Epithelial cell of proximal tubule (primary cell): ENCODE measurements around the gene TBC1D8. TPM values are rescaled to one million over a fixed set of nuclear protein-coding genes. Genes with fewer than 3 reads are reported as not detected.
"Not testable (repeated sequence)": the region's sequence is repeated elsewhere in the genome, so short reads cannot be mapped to it uniquely, and the experiment has no call there.

Experiments used
- DNase-seq: peaks from one replicate; pipeline ENCODE4 v3.0.0-alpha.2; 2011; ENCODE audit warnings: low read depth
- H3K4me3 ChIP-seq: 2 replicates; pipeline ENCODE4 v1.5.1; 2011; ENCODE audit warnings: low read depth, mild to moderate bottlenecking, low read length
- total RNA-seq: library from RNA; depleted of rRNA; stranded (reverse); fragments of >200 nt; gene quantifications from 2 replicates; pipeline ENCODE4 v1.2.3, GENCODE V29; 2015
- TF ChIP-seq, protein P1 (sequence below): conservative IDR thresholded peaks from 2 replicates; pipeline ENCODE4 v1.5.1; 2012; ENCODE audit warnings: low read depth, mild to moderate bottlenecking, low read length

Gene TBC1D8
- total RNA-seq, 1 donor from 2014 or later, result 20.5 TPM

DNA sequence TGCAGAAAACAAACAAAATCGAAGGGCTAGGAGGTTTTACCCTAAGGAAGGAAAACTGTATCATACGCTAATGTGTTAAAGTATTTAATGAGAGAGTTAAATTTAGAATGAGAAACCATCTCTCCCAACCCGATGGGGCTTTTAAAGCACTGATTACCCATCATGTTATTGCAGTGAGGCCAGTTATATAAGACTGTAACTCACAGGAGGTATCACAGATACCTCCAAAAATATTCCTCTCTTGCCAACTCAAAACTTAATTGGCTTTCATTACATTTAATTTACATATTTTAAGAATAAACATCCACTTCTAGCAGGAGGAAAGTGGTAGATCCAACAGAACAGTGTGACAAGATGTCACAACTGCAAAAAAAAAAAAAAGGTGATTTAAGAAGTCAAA is 92.8 kb downstream of the TBC1D8 start:
- no peak for DNase-seq
- H3K4me3 ChIP-seq, result no peak overlapping the region
- TF ChIP-seq, protein P1, sequence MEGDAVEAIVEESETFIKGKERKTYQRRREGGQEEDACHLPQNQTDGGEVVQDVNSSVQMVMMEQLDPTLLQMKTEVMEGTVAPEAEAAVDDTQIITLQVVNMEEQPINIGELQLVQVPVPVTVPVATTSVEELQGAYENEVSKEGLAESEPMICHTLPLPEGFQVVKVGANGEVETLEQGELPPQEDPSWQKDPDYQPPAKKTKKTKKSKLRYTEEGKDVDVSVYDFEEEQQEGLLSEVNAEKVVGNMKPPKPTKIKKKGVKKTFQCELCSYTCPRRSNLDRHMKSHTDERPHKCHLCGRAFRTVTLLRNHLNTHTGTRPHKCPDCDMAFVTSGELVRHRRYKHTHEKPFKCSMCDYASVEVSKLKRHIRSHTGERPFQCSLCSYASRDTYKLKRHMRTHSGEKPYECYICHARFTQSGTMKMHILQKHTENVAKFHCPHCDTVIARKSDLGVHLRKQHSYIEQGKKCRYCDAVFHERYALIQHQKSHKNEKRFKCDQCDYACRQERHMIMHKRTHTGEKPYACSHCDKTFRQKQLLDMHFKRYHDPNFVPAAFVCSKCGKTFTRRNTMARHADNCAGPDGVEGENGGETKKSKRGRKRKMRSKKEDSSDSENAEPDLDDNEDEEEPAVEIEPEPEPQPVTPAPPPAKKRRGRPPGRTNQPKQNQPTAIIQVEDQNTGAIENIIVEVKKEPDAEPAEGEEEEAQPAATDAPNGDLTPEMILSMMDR, result no peak

DNA sequence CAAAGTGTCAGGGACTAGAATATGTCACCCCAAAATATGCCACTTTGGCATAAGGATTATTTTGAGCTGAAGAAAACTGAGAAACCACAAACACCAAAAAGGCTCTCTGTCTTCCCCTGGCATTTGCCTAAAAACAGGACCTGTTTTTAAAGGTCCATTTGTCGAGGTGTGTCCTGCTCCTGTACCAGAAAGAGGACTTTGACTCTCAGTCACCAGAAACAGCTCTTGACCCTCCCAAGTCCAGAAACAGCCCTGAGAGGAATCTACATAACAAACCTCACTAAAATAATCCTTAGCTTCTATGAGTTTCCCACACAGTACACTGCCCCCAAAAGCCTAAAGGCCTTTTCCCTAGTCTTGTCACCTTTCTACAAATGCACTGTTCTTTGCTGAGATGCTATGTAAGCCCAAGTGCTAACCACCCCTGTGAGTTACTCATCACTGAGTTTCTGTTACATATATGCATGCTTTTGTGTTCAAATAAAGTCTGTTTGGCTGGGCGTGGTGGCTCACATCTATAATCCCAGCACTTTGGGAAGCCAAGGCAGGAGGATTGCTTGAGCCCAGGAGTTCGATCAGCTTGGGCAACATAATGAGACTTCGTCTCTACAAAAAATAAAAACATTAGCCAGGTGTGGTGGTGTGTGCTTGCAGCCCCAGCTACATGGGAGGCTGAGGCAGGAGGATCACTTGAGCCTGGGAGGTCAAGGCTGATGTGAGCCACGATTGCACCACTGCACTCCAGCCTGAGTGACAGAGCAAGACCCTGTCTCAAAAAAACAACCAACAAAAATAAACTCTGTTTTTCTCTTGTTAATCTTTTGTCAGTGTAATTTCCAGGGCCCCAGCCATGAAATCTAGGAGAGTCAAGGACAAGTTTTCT is 93.9 kb downstream of the TBC1D8 start:
- DNase-seq, result no peak
- H3K4me3 ChIP-seq, result no peak overlapping the region
- TF ChIP-seq, protein P1, result no peak

GRCh38 chr2:101053117-101053516 is 98.1 kb downstream of the TBC1D8 start:
- TF ChIP-seq, protein P1, result no peak
- DNase-seq, result no peak
- no peak overlapping the region for H3K4me3 ChIP-seq

GRCh38 chr2:101052147-101052546 is 99.0 kb downstream of the TBC1D8 start:
- no peak for DNase-seq

DNA sequence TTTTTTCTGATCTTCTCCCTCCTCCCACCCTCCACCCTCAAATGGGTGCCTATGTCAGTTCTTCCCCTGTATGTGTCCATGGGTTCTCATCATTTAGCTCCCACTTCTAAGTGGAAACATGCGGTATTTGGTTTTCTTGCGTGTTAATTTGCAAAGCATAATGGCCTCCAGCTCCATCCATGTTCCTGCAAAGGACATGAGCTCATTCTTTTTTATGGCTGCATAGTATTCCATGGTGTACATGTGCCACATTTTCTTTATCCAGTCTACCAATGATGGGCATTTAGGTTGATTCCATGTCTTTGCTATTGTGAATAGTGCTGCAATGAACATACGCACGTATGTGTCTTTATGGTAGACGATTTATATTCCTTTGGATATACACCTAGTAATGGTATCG is 100.3 kb downstream of the TBC1D8 start:
- H3K4me3 ChIP-seq, DNase-seq: not testable (repeated sequence)

More at GRCh38 chr2:101052147-101052546, 99.0 kb downstream of the TBC1D8 start:
- TF ChIP-seq, protein P1, result no peak
- H3K4me3 ChIP-seq, result no peak overlapping the region

DNA sequence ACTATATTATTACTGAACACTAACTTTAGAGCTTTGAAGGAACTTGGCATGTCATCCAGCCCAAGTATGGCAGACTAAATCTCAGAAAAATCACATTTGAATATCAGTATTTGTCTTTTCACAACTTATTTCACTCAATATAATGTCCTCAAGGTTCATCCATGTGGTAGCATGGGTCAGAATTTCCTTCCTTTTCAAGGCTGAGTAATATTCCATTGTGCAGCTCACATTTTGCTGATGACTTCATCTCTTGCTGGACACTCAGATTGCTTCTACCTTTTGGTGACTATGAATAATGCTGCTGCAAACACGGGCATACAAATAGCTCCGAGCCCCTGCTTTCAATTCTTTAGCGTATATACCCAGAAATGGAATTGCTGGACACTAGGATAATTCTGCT is 102.4 kb downstream of the TBC1D8 start:
- no peak for DNase-seq
- no peak overlapping the region for H3K4me3 ChIP-seq
- TF ChIP-seq, protein P1, result no peak

DNA sequence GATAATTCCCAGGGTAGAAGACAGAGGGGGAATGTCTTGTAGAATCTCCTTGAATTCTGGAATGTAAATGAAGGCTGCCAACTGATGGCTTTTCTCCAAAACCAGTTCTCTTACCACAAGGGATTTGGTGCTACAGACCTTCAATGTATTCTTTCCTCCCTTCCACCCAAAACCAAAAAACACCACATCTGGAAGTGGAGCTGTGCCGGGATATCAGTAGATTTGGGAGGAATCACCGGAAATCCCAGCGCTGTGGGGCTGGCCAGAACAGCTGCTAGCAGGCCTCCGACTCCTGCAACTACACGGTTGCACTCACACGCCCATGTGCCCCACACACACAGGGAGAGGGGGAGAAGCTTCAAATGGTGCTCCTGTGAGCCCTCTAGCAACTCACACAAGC is 103.4 kb downstream of the TBC1D8 start:
- TF ChIP-seq, protein P1, result no peak
- DNase-seq, result no peak

More for the DNA sequence above, 103.4 kb downstream of the TBC1D8 start:
- no peak overlapping the region for H3K4me3 ChIP-seq
